BJ (cell line): ENCODE measurements around the gene NRP1. TPM values are rescaled to one million over a fixed set of nuclear protein-coding genes. Genes with fewer than 3 reads are reported as not detected.

Source experiments
- CTCF ChIA-PET: fragments of 350-600 bp; formaldehyde crosslinking; extraction: SDS; loops from one replicate; lab custom pipeline; 2021; ENCODE audit warnings: antibody characterized with exemption, inconsistent platforms; lab: Yijun Ruan, JAX
- POLR2A ChIA-PET: fragments of 300-600 bp; sonication (Branson Sonifier 250); formaldehyde crosslinking; extraction: SDS; loops from one replicate; lab custom pipeline; 2021; ENCODE audit warnings: antibody characterized with exemption; lab: Charles Lee
- DNase-seq: peaks from one replicate; pipeline ENCODE4 v3.0.0-alpha.2; 2011; ENCODE audit warnings: low read depth
- H3K27me3 ChIP-seq: 2 replicates; pipeline ENCODE4 v1.6.0; 2011; ENCODE audit warnings: low read length; ENCODE audit not compliant: control insufficient read depth, insufficient read depth
- H3K36me3 ChIP-seq: 2 replicates; pipeline ENCODE4 v1.5.1; 2011; ENCODE audit warnings: low read length; ENCODE audit not compliant: control insufficient read depth, insufficient read depth
- H3K4me3 ChIP-seq: 2 replicates; pipeline ENCODE4 v1.5.1; 2011; ENCODE audit warnings: low read depth, mild to moderate bottlenecking, control low read depth, low read length
- polyA plus RNA-seq: library from polyadenylated mRNA; depleted of rRNA; stranded (reverse); fragments of >200 nt; gene quantifications from 2 replicates; pipeline ENCODE4 v1.2.3, GENCODE V29; 2011
- TF ChIP-seq, protein P1 (sequence below): IDR thresholded peaks from 2 replicates; pipeline ENCODE4 v1.5.1; 2011; ENCODE audit warnings: low read depth, mild to moderate bottlenecking, control low read depth, inconsistent platforms, low read length, moderate library complexity; ENCODE audit not compliant: insufficient read depth

NRP1 gene
- polyA plus RNA-seq, 1 experiment: 141 TPM

DNA sequence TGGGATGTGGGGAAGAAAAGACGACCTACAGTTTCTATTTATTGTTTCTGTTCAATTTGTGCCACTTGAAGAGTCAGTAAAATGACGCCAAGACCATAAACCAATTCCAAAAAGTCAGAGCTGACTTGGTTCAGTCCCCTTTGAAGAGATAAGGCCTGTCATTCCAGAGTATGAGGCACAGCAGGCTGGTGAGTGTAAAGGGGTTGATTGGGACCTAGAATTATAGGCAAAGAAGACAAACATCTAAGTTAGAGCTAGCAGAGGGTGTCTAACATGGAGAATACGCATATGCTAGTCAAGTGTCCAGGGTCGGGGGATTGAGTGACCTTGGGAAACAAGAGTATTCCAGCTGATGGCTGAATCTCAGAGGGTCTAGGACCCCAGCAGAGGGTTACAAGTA, 23.6 kb downstream of the NRP1 start:
- TF ChIP-seq, protein P1, sequence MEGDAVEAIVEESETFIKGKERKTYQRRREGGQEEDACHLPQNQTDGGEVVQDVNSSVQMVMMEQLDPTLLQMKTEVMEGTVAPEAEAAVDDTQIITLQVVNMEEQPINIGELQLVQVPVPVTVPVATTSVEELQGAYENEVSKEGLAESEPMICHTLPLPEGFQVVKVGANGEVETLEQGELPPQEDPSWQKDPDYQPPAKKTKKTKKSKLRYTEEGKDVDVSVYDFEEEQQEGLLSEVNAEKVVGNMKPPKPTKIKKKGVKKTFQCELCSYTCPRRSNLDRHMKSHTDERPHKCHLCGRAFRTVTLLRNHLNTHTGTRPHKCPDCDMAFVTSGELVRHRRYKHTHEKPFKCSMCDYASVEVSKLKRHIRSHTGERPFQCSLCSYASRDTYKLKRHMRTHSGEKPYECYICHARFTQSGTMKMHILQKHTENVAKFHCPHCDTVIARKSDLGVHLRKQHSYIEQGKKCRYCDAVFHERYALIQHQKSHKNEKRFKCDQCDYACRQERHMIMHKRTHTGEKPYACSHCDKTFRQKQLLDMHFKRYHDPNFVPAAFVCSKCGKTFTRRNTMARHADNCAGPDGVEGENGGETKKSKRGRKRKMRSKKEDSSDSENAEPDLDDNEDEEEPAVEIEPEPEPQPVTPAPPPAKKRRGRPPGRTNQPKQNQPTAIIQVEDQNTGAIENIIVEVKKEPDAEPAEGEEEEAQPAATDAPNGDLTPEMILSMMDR: no peak
- Histone ChIP-seq H3K36me3 (peaks cover 4% of the 10 kb centered on the region; the same call in 1 of the 2 replicates), H3K27me3 (no peaks in the 10 kb centered on the region), H3K4me3 (no peak overlapping the region)
- CTCF ChIA-PET: interaction anchor here (0.6 kb wide), 2 partner anchors 87 to 1100 kb away, joined by 3 read pairs; no protein-coding TSS in a partner anchor
- no peak for DNase-seq
- POLR2A ChIA-PET: no interaction called here

DNA sequence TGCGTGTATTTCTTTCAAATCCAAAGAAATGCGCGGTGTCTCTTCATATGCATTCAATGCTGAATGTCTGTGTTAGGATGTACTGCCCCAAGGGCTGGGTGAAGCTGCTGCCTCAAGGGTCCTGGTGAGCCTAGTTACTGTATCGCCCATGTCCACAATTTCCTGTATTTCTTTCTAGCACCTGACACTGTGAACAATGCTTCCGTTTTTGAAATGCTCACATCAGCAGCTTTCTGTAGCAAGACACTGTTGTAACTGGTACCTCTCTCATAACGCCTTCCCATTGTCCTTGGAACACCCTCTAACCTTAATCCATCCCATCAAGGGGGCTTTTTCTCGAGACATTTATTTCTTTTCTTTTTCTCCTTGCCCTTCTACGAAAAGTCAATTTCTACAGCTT, 25.1 kb downstream of the NRP1 start:
- TF ChIP-seq, protein P1: no peak
- no peak for DNase-seq
- POLR2A ChIA-PET: no interaction called here
- peaks cover 7% of the 10 kb centered on the region; the same call in 1 of the 2 replicates for H3K36me3 ChIP-seq
- no peak overlapping the region for H3K4me3 ChIP-seq
- CTCF ChIA-PET: no interaction called here
- no peaks in the 10 kb centered on the region for H3K27me3 ChIP-seq

DNA sequence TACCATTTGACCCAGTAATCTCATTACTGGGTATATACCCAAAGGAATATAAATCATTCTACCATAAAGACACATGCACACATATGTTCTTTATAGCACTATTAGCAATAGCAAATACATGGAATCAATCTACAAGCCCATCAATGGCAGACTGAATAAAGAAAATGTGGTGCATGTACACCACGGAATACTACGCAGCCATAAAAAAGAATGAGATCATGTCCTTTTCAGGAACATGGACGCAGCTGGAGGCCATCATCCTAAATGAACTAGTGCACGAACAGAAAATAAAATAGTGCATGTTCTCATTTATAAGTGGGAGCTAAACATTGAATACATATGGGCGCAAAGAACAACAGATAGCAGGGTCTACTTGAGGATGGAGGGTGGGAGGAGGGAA, 26.6 kb downstream of the NRP1 start:
- POLR2A ChIA-PET: no interaction called here
- TF ChIP-seq, protein P1: no peak
- CTCF ChIA-PET: no interaction called here
- DNase-seq: no peak
- H3K36me3 ChIP-seq: peaks cover 7% of the 10 kb centered on the region; the same call in 1 of the 2 replicates
- H3K27me3 ChIP-seq: no peaks in the 10 kb centered on the region
- no peak overlapping the region for H3K4me3 ChIP-seq

DNA sequence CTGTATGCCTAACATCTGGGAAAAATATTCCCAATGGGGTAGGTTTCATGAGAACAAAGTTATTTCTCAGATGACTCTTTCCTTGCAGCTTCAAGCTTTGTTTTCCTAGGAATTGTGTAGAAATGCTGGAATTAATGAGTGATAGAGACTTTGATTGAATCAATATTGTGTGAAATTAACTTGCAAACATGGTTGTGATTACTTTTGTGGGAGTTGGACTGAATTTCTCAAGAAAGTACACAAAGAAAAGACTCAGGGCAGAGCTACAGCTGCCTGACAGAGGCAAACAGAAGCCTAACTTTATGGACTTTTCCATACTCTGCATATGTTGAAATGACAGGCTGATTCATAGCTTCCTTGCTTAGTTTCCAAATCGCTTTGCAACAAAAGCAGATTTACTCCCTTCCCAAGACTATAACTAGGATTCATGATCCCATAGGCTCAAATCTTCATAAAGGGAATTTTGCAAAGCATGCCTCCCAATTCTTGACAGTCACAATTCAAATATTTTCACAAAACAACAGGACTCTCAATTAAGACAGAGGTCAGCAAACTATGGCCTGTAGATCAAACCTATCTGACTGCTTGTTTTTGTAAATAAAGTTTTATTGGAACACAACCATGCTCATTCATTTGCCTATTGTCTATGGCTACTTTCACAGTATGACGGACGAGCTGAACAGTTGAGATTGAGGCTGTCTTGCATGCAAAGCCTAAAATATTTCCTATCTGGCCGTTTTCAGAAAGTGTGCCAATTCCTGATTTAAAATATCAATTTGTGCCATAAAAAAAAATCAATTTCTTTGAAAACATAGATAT, 27.6 kb downstream of the NRP1 start:
- Histone ChIP-seq H3K4me3 (no peak overlapping the region), H3K27me3 (no peaks in the 10 kb centered on the region), H3K36me3 (peaks cover 7% of the 10 kb centered on the region; the same call in 1 of the 2 replicates)
- POLR2A ChIA-PET: interaction anchor here (0.6 kb wide), 2 partner anchors 95 to 113 kb away, joined by 3 to 4 read pairs; no protein-coding TSS in a partner anchor
- CTCF ChIA-PET: interaction anchor here (0.9 to 2.3 kb wide), 3 partner anchors 19 to 114 kb away, joined by 3 to 8 read pairs (median 4); no protein-coding TSS in a partner anchor
- DNase-seq: no peak
- TF ChIP-seq, protein P1: no peak

DNA sequence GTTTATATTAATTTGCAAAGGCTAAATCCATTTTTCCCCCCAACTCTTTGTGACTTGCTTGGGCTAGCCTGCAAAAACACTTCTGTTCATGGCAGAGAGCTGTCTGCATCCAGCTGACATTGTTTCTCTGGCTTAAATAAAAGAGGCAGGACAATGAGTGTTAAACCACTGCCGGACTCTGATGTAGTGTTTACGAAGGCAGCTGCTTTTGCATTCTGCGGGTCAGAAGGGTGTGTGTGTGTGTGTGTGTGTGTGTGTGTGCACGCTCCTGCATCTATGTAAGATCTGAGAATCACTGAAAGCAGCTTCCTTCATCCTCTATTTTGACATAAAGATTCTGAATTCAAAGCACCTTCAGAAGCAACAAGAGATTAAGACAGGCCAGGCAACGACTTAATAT, 28.3 kb downstream of the NRP1 start:
- peaks cover 7% of the 10 kb centered on the region; the same call in 1 of the 2 replicates for H3K36me3 ChIP-seq
- ChIA-PET POLR2A (interaction anchor here (0.6 kb wide), 1 partner anchor 113 kb away, joined by 3 read pairs; no protein-coding TSS in a partner anchor), CTCF (interaction anchor here (0.9 to 2.3 kb wide), 4 partner anchors 10 to 113 kb away, joined by 3 to 8 read pairs (median 4); no protein-coding TSS in a partner anchor)
- DNase-seq: no peak
- H3K4me3 ChIP-seq: no peak overlapping the region
- H3K27me3 ChIP-seq: no peaks in the 10 kb centered on the region
- TF ChIP-seq, protein P1: no peak
